Endodermal cell (in vitro differentiated cells): ENCODE measurements around the gene ARHGEF37. TPM values are rescaled to one million over a fixed set of nuclear protein-coding genes. Genes with fewer than 3 reads are reported as not detected.

Experiments
- DNase-seq: peaks from one replicate; pipeline ENCODE4 v3.0.0-alpha.2; 2017
- H3K27ac ChIP-seq: 2 replicates; pipeline ENCODE4 v1.5.1; 2013; ENCODE audit warnings: mild to moderate bottlenecking, low read depth, low read length, moderate library complexity
- H3K27me3 ChIP-seq: 2 replicates; pipeline ENCODE4 v1.6.1; 2013; ENCODE audit warnings: mild to moderate bottlenecking, low read length, moderate library complexity; ENCODE audit not compliant: insufficient read depth, control insufficient read depth, poor library complexity, severe bottlenecking
- H3K36me3 ChIP-seq: 2 replicates; pipeline ENCODE4 v1.7.0; 2013; ENCODE audit warnings: mild to moderate bottlenecking, low read length, moderate library complexity; ENCODE audit not compliant: control insufficient read depth, insufficient read depth
- H3K4me1 ChIP-seq: one replicate; pipeline ENCODE4 v1.7.0; 2013; ENCODE audit warnings: low read length; ENCODE audit not compliant: control insufficient read depth, insufficient read depth
- H3K4me3 ChIP-seq: 2 replicates; pipeline ENCODE4 v1.5.1; 2013; ENCODE audit warnings: mild to moderate bottlenecking, low read length, moderate library complexity
- H3K9ac ChIP-seq: 2 replicates; pipeline ENCODE4 v1.6.1; 2013; ENCODE audit warnings: mild to moderate bottlenecking, low read length, moderate library complexity; ENCODE audit not compliant: poor library complexity, severe bottlenecking; ENCODE audit errors: extremely low read depth
- H3K9me3 ChIP-seq: 2 replicates; pipeline ENCODE4 v1.6.1; 2013; ENCODE audit warnings: mild to moderate bottlenecking, low read length, moderate library complexity; ENCODE audit not compliant: control insufficient read depth
- H3K27ac Mint-ChIP-seq: 2 replicates; pipeline ENCODE4 v1.8.0; 2020; ENCODE audit warnings: mixed read lengths
- H3K27me3 Mint-ChIP-seq: 2 replicates; pipeline ENCODE4 v1.8.0; 2021; ENCODE audit warnings: mild to moderate bottlenecking, mixed read lengths; ENCODE audit not compliant: insufficient read depth
- H3K36me3 Mint-ChIP-seq: 2 replicates; pipeline ENCODE4 v1.8.0; 2020; ENCODE audit warnings: low read depth, mixed read lengths
- H3K4me1 Mint-ChIP-seq: 2 replicates; pipeline ENCODE4 v1.8.0; 2020; ENCODE audit warnings: mixed read lengths
- H3K4me3 Mint-ChIP-seq: 2 replicates; pipeline ENCODE4 v1.8.0; 2020; ENCODE audit warnings: mild to moderate bottlenecking, moderate library complexity, mixed read lengths
- H3K9me3 Mint-ChIP-seq: 2 replicates; pipeline ENCODE4 v1.8.0; 2020; ENCODE audit warnings: mild to moderate bottlenecking, mixed read lengths
- CTCF ChIP-seq: fragments of 200-600 bp; sonication (generic); conservative IDR thresholded peaks from 2 replicates; pipeline ENCODE4 v1.5.0; 2021; ENCODE audit warnings: antibody characterized with exemption, mild to moderate bottlenecking
- WGBS, 2 experiments: methylation state at CpG; one replicate each; pipeline versions ENCODE4 v1.1.5 to v1.1.7; 2013; ENCODE audit warnings: missing lambda C conversion rate in 2 of 2, mixed read lengths in 1 of 2; ENCODE audit not compliant: insufficient coverage in 1 of 2, insufficient read length in 1 of 2; 5-methylcytosine and 5-hydroxymethylcytosine counted together
- total RNA-seq, 2 donors: library from RNA; stranded (reverse); fragmentation: NEBNext Ultra II Directional in 1 of 2; extraction: Animal tissue kit (Norgen Biotek cat#: 25700) in 1 of 2; gene quantifications; 2 replicates in 1 of 2; 3 replicates in 1 of 2; pipeline ENCODE4 v1.2.1, GENCODE V29; 2021

ARHGEF37 gene
- total RNA-seq, 2 donors from 2014 or later, result 0.57 to 0.93 TPM

GRCh38 chr5:149546974-149547373 is 34.3 kb upstream of the ARHGEF37 start:
- Mint-ChIP-seq H3K9me3 (no peaks in the 10 kb centered on the region), H3K27me3 (no peaks in the 10 kb centered on the region), H3K4me3 (peak overlapping the region; percentile 100), H3K27ac (peak overlapping the region; percentile 10), H3K4me1 (peaks cover 25% of the 10 kb centered on the region), H3K36me3 (peaks cover 60% of the 10 kb centered on the region)
- no peak for TF ChIP-seq CTCF
- Histone ChIP-seq H3K27ac (no peak overlapping the region), H3K9me3 (no peaks in the 10 kb centered on the region), H3K4me3 (peak overlapping the region; percentile 94), H3K4me1 (peaks cover 10% of the 10 kb centered on the region), H3K36me3 (peaks cover 70% of the 10 kb centered on the region), H3K9ac (no peak overlapping the region), H3K27me3 (no peaks in the 10 kb centered on the region)
- DNase-seq, result no peak

- DNase-seq, result peak; percentile 74
- Mint-ChIP-seq H3K27ac (peak overlapping the region; percentile 97), H3K9me3 (no peaks in the 10 kb centered on the region), H3K4me3 (peak overlapping the region; percentile 100), H3K36me3 (peaks cover 48% of the 10 kb centered on the region), H3K27me3 (no peaks in the 10 kb centered on the region), H3K4me1 (peaks cover 25% of the 10 kb centered on the region)
- Histone ChIP-seq H3K27ac (peak overlapping the region; percentile 95), H3K4me3 (peak overlapping the region; percentile 94), H3K9ac (peak overlapping the region; percentile 98), H3K4me1 (peaks cover 6% of the 10 kb centered on the region), H3K27me3 (no peaks in the 10 kb centered on the region), H3K36me3 (peaks cover 52% of the 10 kb centered on the region), H3K9me3 (no peaks in the 10 kb centered on the region)
- TF ChIP-seq CTCF, result no peak
- 0 to 1% methylated on average over 14 to 25 of the region's 25 CpGs for WGBS, 2 experiments
These were observed 31.6 kb upstream of the ARHGEF37 start for GRCh38 chr5:149549461-149550267.

GRCh38 chr5:149550268-149550583 is 31.1 kb upstream of the ARHGEF37 start:
- 0 to 1% methylated on average over 12 of the region's 12 CpGs for WGBS, 2 experiments
- no peaks in the 10 kb centered on the region for H3K27me3 ChIP-seq

More at GRCh38 chr5:149550268-149550583, 31.1 kb upstream of the ARHGEF37 start:
- H3K9ac ChIP-seq, result peak overlapping the region; percentile 98
- no peak for TF ChIP-seq CTCF
- no peak for DNase-seq
- Mint-ChIP-seq H3K27ac (peak overlapping the region; percentile 97), H3K4me3 (peak overlapping the region; percentile 100), H3K9me3 (no peaks in the 10 kb centered on the region), H3K4me1 (peaks cover 21% of the 10 kb centered on the region), H3K36me3 (peaks cover 45% of the 10 kb centered on the region), H3K27me3 (no peaks in the 10 kb centered on the region)
- peaks cover 47% of the 10 kb centered on the region for H3K36me3 ChIP-seq
- H3K27ac ChIP-seq, result peak overlapping the region; percentile 95
- H3K4me3 ChIP-seq, result peak overlapping the region; percentile 94
- no peaks in the 10 kb centered on the region for H3K9me3 ChIP-seq
- peaks cover 4% of the 10 kb centered on the region for H3K4me1 ChIP-seq
